K562 (cell line): ENCODE measurements around the gene PARD3B. TPM values are rescaled to one million over a fixed set of nuclear protein-coding genes. Genes with fewer than 3 reads are reported as not detected.

ENCODE experiments used
- ATAC-seq: fragments of 200-7000 bp; cut with Tn5 transposase; 3 replicates; pipeline ENCODE4 v1.9.1; 2020; ENCODE audit warnings: moderate library complexity
- BruUV-seq: library from RNA; stranded (reverse); fragments of 400-500 nt; replicated peaks from 2 replicates; lab custom pipeline; 2021; lab: Mats Ljungman, UMichigan
- CTCF ChIA-PET: fragments of 300-600 bp; formaldehyde crosslinking; extraction: SDS; loops from one replicate; lab custom pipeline; 2021; ENCODE audit warnings: low intra/inter-chr PET ratio; lab: Yijun Ruan, JAX
- POLR2A ChIA-PET: fragments of 300-600, 350-650 bp; sonication (Branson Sonifier 250); formaldehyde crosslinking; extraction: SDS; loops from one replicate; lab custom pipeline; 2021; ENCODE audit warnings: antibody characterized with exemption, inconsistent platforms; lab: Yijun Ruan, JAX
- DNase-seq, 4 experiments: peaks; one replicate each; pipeline versions ENCODE4 v3.0.0 to v3.0.0-alpha.2; 2011 to 2018; ENCODE audit warnings: low spot score in 3 of 4, mixed read lengths in 3 of 4; ENCODE audit errors: extremely low read depth in 1 of 4
- FAIRE-seq: peaks from 2 replicates; lab custom pipeline; 2011; peaks lifted over from hg19 to GRCh38; lab: Jason Lieb, UNC
- H2AFZ ChIP-seq: 2 replicates; pipeline ENCODE4 v1.6.0; 2011; ENCODE audit warnings: low read depth, low read length, control low read depth, inconsistent platforms
- H3K27ac ChIP-seq: fragments of 200-600 bp; 3 replicates; pipeline ENCODE4 v1.8.0; 2011; ENCODE audit warnings: low read depth, mild to moderate bottlenecking, control low read depth, inconsistent platforms, low read length, moderate library complexity, mixed read lengths; ENCODE audit errors: extremely low read depth
- H3K27me3 ChIP-seq, 2 experiments: fragments of 300-600 bp in 1 of 2; 2 replicates in 1 of 2; 3 replicates in 1 of 2; pipeline versions ENCODE4 v1.6.0 to v1.8.0; 2011; ENCODE audit warnings: inconsistent platforms in 2 of 2, low read length in 2 of 2, mild to moderate bottlenecking in 1 of 2, mixed read lengths in 1 of 2, moderate library complexity in 1 of 2; ENCODE audit not compliant: control insufficient read depth in 2 of 2, insufficient read depth in 2 of 2
- H3K36me3 ChIP-seq: fragments of 300-600 bp; 3 replicates; pipeline ENCODE4 v1.8.0; 2011; ENCODE audit warnings: mild to moderate bottlenecking, low read length, inconsistent platforms; ENCODE audit not compliant: control insufficient read depth, insufficient read depth
- H3K4me1 ChIP-seq, 2 experiments: fragments of 200-600 bp in 1 of 2; replicated peaks in 1 of 2; 2 replicates in 1 of 2; 3 replicates in 1 of 2; pipeline versions ENCODE4 v1.5.1 to v1.8.0; 2011; ENCODE audit warnings: inconsistent platforms in 2 of 2, low read length in 2 of 2, mild to moderate bottlenecking in 1 of 2, mixed read lengths in 1 of 2, moderate library complexity in 1 of 2; ENCODE audit not compliant: control insufficient read depth in 2 of 2, insufficient read depth in 2 of 2
- H3K4me2 ChIP-seq: 2 replicates; pipeline ENCODE4 v1.6.1; 2011; ENCODE audit warnings: low read length, control low read depth, inconsistent platforms, mixed read lengths; ENCODE audit not compliant: insufficient read depth
- H3K4me3 ChIP-seq: fragments of 200-600 bp; sonication (generic), shearing (Covaris generic); 2 replicates; pipeline ENCODE4 v1.5.1; 2016; ENCODE audit warnings: control low read depth, inconsistent platforms
- H3K79me2 ChIP-seq: fragments of 200-600 bp; 3 replicates; pipeline ENCODE4 v1.8.0; 2011; ENCODE audit warnings: low read length, inconsistent platforms; ENCODE audit not compliant: control insufficient read depth, insufficient read depth
- H3K9ac ChIP-seq, 2 experiments: 2 replicates each; pipeline versions ENCODE4 v1.6.0 to v1.6.1; 2011; ENCODE audit warnings: low read depth in 2 of 2, low read length in 2 of 2, control low read depth in 1 of 2, inconsistent platforms in 1 of 2, mild to moderate bottlenecking in 1 of 2, mixed read lengths in 1 of 2; ENCODE audit not compliant: insufficient read depth in 1 of 2
- H3K9me1 ChIP-seq: one replicate; pipeline ENCODE4 v1.6.0; 2011; ENCODE audit warnings: inconsistent platforms, mild to moderate bottlenecking, low read length, moderate library complexity; ENCODE audit not compliant: control insufficient read depth, insufficient read depth
- H3K9me3 ChIP-seq: replicated peaks from 2 replicates; pipeline ENCODE4 v1.5.1; 2011; ENCODE audit warnings: low read depth, low read length, inconsistent platforms; ENCODE audit not compliant: control insufficient read depth, insufficient read depth
- H4K20me1 ChIP-seq: replicated peaks from 2 replicates; pipeline ENCODE4 v1.6.1; 2011; ENCODE audit warnings: low read length, inconsistent platforms, mixed read lengths; ENCODE audit not compliant: control insufficient read depth, insufficient read depth
- C11orf30 ChIP-seq: fragments of 450-650 bp; IDR thresholded peaks from 2 replicates; pipeline ENCODE4 v1.6.1; 2016; ENCODE audit warnings: low read depth, mild to moderate bottlenecking
- E2F5 ChIP-seq: sonication (generic); formaldehyde crosslinking; IDR thresholded peaks from 2 replicates; pipeline ENCODE4 v1.8.0; 2022; ENCODE audit warnings: mild to moderate bottlenecking, missing genetic modification reagents
- MAFG ChIP-seq: fragments of 450-650 bp; conservative IDR thresholded peaks from 2 replicates; pipeline ENCODE4 v1.6.1; 2016; ENCODE audit warnings: missing genetic modification characterization, missing compliant biosample characterization
- MEIS2 ChIP-seq: fragments of 450-650 bp; IDR thresholded peaks from 2 replicates; pipeline ENCODE4 v1.6.1; 2014; ENCODE audit warnings: mild to moderate bottlenecking; ENCODE audit not compliant: partially characterized antibody
- NR4A1 ChIP-seq, 2 experiments: fragments of 250-450 bp in 1 of 2; fragments of 450-650 bp in 1 of 2; sonication (Bioruptor Pico) in 1 of 2; IDR thresholded peaks; 2 replicates each; pipeline versions ENCODE4 v1.4.0 to v1.6.1; 2016 to 2020; ENCODE audit warnings: mild to moderate bottlenecking in 2 of 2, missing compliant biosample characterization in 1 of 2, missing genetic modification characterization in 1 of 2, moderate library complexity in 1 of 2
- UBTF ChIP-seq, 2 experiments: IDR thresholded peaks; 2 replicates each; pipeline ENCODE4 v1.6.1; 2012; ENCODE audit warnings: improper control_type of control experiment in 2 of 2, low read depth in 2 of 2, low read length in 2 of 2, borderline replicate concordance in 1 of 2
- ZNF316 ChIP-seq: fragments of 450-650 bp; IDR thresholded peaks from 2 replicates; pipeline ENCODE4 v1.6.1; 2016
- WGBS: fragments of 100-300 bp; shearing (Covaris generic); methylation state at CpG from one replicate; pipeline ENCODE4 v1.1.6; 2016; ENCODE audit warnings: low coverage, mixed read lengths; ENCODE audit not compliant: insufficient coverage; ENCODE audit errors: missing lambda C conversion rate; 5-methylcytosine and 5-hydroxymethylcytosine counted together
- in situ Hi-C: fragments of 300-500 bp; cut with MboI; formaldehyde crosslinking; loops from 4 replicates; pipeline ENCODE4 v1.15.0; 2018; ENCODE audit warnings: inconsistent platforms, mixed read lengths
- intact Hi-C: fragments of 100-400 bp; cut with micrococcal nuclease; formaldehyde crosslinking; loops from 2 replicates; pipeline ENCODE4 v1.14.2; 2022
- polyA plus RNA-seq, 8 experiments: library from polyadenylated mRNA; depleted of rRNA in 4 of 8; stranded (reverse) in 5 of 8; unstranded in 3 of 8; fragments of >200 nt; fragmentation: Nextera tagmentation in 2 of 8; fragmentation: Illumina TruSeq in 1 of 8; extraction: Ambion mirVana in 2 of 8; extraction: Trizol in 1 of 8; gene quantifications; 2 replicates each; pipeline versions ENCODE4 v1.2.1 to v1.2.3, GENCODE V29; 2011 to 2014; ENCODE audit warnings: inconsistent platforms in 1 of 8, missing spikeins in 1 of 8
- total RNA-seq, 7 experiments: library from RNA; depleted of rRNA in 6 of 7; stranded (reverse); fragments of >200 nt in 6 of 7; fragmentation: Illumina TruSeq in 2 of 7; extraction: Trizol in 2 of 7; gene quantifications; 2 replicates each; pipeline versions ENCODE4 v1.2.1 to v1.2.3, GENCODE V29; 2011 to 2021; ENCODE audit warnings: low replicate concordance in 1 of 7

Gene PARD3B
- total and polyA plus RNA-seq, 9 of the 15 experiments (the other 6 are each of a cell fraction or from before 2014, with no cell fraction given): 0.15 to 3.0 (median 1.1) TPM

- no peak for TF ChIP-seq UBTF (IDR thresholded peaks at IDR 0.05; ENCODE audit: borderline replicate concordance in 1 of 2, low read depth in 2 of 2, low read length in 2 of 2)
Measured at GRCh38 chr2:205158404-205158803, 613.1 kb downstream of the PARD3B start (continued).

- in situ Hi-C loops (no loop called here), intact Hi-C loops (no loop called here)
- DNase-seq (no peak), FAIRE-seq (no peak), ATAC-seq (no peak)
- H3K4me2 ChIP-seq: no peak overlapping the region
- no peaks in the 10 kb centered on the region for H3K36me3 ChIP-seq
- H3K9me3 ChIP-seq: no peaks in the 10 kb centered on the region
- no peaks in the 10 kb centered on the region for H4K20me1 ChIP-seq
- ChIA-PET POLR2A (no interaction called here), CTCF (no interaction called here)
- BruUV-seq: no TSS peak
- no peaks in the 10 kb centered on the region for H3K9me1 ChIP-seq
- no peak overlapping the region for H3K9ac ChIP-seq
- H3K27ac ChIP-seq: no peak overlapping the region
- no peak overlapping the region for H3K4me3 ChIP-seq
- no peaks in the 10 kb centered on the region for H3K27me3 ChIP-seq
- no peaks in the 10 kb centered on the region; a peak in 1 of 5 replicates for H3K4me1 ChIP-seq
- H2AFZ ChIP-seq: no peak overlapping the region
- no peaks in the 10 kb centered on the region for H3K79me2 ChIP-seq
- WGBS: 38% methylated on average over 5 of the region's 5 CpGs
- peak; percentile 11 for TF ChIP-seq MEIS2
- TF ChIP-seq ZNF316: peak; percentile 35; the same call in 1 of the 2 replicates
- TF ChIP-seq NR4A1 (CRISPR knock-in tag; IDR thresholded peaks at IDR 0.05): no peak
- no peak for TF ChIP-seq NR4A1 (tag; IDR thresholded peaks at IDR 0.05)
- TF ChIP-seq MAFG (tag): 0 out of 2 replicates have a peak, but pooled peaks have one; percentile 26
- no peak for TF ChIP-seq E2F5 (CRISPR knock-in tag)
- TF ChIP-seq C11orf30: peak; percentile 24; the same call in 1 of the 2 replicates
Measured at GRCh38 chr2:205161156-205161839, 616.0 kb downstream of the PARD3B start.
